GM12872 (cell line): ENCODE measurements around the gene TRAK2.

ENCODE experiments used
- CTCF ChIP-seq: IDR thresholded peaks from 3 replicates; pipeline ENCODE4 v1.5.1; 2011; ENCODE audit warnings: low read depth, mild to moderate bottlenecking, low read length, moderate library complexity; ENCODE audit not compliant: insufficient read depth

The TRAK2 gene

GRCh38 chr2:201404699-201405280 is 46.5 kb downstream of the TRAK2 start:
- no peak for TF ChIP-seq CTCF

GRCh38 chr2:201403880-201404279 is 47.4 kb downstream of the TRAK2 start:
- no peak for TF ChIP-seq CTCF

GRCh38 chr2:201402651-201403562 is 48.4 kb downstream of the TRAK2 start:
- TF ChIP-seq CTCF: no peak

- TF ChIP-seq CTCF: no peak
Observed at GRCh38 chr2:201401815-201402214, 49.4 kb downstream of the TRAK2 start.

- no peak for TF ChIP-seq CTCF
Observed at GRCh38 chr2:201396595-201396994, 54.7 kb downstream of the TRAK2 start.

GRCh38 chr2:201383136-201383535 is 68.1 kb downstream of the TRAK2 start:
- TF ChIP-seq CTCF: no peak

GRCh38 chr2:201378496-201379397 is 72.5 kb downstream of the TRAK2 start:
- TF ChIP-seq CTCF: no peak
